HG02938 (cell line): Measurements from ENCODE around the gene ST3GAL2.

Experiments
- ATAC-seq: cut with Tn5 transposase; IDR thresholded peaks from one replicate; pipeline ENCODE4 v1.9.1; 2021; ENCODE audit warnings: mild to moderate bottlenecking, moderate library complexity; ENCODE audit not compliant: unreplicated experiment

Gene ST3GAL2, protein sequence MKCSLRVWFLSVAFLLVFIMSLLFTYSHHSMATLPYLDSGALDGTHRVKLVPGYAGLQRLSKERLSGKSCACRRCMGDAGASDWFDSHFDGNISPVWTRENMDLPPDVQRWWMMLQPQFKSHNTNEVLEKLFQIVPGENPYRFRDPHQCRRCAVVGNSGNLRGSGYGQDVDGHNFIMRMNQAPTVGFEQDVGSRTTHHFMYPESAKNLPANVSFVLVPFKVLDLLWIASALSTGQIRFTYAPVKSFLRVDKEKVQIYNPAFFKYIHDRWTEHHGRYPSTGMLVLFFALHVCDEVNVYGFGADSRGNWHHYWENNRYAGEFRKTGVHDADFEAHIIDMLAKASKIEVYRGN

DNA sequence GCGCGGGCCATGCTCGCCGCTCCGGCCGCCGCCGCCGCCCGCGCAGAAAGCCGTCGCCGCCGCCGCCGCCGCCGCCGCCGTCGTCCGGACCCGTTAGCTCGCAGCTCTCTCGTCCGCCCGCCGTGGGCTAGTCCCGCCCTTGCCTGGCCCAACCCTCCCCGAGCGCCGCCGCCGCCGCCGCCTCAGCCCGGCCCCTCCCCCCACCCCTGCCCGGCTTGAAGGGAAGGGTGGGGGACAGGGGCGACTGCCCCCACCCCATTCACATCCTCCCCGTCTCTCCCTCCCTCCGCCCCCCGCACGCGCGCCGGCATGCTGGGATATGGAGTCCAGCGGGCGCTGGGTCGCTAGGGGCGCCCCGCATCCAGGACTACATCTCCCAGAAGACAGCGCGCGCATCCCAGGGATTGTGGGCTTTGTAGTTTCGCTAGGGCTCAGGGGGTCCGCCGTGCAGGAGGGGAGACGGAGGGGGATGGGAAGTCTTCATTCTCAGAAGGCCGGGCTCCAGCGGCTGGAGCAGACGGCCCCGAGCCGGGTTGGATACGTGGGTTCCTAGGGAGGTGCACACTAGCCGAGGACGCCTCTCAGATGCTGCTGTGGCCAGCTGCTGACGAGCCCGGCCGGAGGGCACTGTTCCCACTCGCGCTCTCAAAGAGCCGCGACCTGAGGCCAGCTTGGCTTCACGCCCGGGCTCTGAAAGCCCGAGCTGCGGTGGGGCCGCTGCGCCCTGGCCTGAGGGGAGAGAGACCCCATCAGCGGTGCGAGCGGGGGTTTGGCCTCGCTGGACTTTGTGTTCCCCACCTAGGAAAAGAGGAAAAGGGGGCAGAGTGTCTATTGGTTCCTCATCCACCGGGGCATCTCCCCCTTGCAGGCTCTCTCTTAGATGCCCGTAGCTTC, at the start of gene ST3GAL2:
Gene ST3GAL2, minus strand, starts transcription at position 132 of the 894 bp plus-strand sequence. CDS start 40,570 bp downstream, outside the sequence.
- peak; percentile 77 for ATAC-seq

DNA sequence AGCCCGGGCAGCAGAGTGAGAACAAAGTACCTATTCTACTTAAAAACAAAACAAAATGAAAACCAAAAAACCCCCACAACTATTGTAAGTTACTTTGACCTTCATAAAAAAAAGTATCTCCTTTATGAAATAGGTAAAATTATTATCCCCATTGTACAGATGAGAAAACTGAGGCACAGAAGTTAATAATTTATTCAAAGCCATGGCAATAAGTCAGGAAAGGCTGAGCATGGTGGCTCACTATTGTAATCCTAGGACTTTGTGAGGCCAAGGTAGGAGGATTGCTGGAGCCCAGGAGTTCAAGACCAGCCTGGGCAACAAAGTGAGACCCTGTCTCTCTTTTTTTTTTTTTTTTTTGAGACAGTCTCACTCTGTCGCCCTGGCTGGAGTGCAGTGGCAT, 46.0 kb upstream of the ST3GAL2 start:
- no peak for ATAC-seq

DNA sequence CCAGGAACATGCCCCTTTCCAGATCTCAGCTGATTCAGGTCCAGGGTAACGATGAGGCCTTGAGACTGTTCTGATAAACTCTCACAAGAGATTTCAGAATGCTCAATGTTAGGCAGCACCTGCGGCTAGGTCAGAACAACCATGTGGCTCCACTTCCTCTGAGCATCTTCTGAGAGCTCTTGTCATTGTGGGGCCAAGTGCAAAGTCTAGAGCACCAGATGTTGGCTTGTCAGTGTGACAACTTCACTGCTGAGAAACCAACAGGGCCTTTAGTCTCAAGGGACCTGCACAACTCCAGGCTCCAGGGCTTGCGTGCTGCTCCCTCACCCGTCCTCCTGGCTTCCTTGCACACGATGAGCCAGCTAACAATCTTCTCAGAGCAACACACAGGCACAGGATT, 44.5 kb upstream of the ST3GAL2 start:
- no peak for ATAC-seq

DNA sequence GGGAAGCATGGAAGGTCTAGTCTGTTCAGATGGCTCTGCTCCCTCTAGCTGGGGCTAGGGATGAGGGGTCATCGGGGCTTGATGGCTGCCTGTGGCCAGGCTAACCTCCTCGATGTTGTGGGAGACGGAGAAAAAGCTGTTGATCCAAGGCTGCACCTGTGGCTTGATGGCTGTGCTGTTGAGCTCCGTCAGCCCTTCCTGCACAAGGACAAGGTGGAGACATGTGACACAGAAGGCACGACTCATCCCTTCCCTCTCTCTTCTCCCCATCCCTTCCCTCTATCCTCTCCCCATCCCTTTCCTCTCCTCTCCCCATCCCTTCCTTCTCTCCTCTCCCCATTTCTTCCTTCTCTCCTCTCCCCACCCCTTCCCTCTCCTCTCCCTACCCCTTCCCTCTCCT, 43.7 kb upstream of the ST3GAL2 start:
- no peak for ATAC-seq

DNA sequence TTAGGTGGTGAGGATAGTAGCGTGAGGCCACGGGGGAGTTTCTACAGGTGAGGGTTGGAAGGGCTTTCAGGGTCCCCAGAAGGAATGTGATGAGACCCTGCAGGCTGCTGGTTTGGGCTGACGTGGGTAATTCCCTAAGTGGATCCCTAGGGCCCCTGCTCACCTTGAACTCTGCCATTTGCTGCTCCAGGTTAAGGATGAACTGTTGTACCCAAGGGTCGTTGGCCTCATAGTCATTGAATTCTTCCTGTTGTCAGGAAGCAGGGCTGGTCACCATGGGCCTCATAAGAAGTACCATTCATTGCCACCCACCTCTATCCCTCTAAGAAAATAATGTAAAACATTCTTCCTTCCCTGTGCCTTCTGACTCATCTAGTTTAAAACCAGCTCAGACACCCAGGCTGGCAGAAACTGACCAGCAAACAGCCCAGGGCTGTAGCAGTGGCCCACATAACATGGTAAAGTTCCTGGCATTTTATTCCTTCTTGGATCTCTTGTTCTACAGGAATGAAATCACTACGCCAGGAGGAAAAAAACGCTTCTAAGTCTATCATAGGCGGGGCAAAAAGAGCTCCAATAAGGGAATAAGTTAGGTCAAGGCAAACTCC, 43.1 kb upstream of the ST3GAL2 start:
- ATAC-seq: no peak

DNA sequence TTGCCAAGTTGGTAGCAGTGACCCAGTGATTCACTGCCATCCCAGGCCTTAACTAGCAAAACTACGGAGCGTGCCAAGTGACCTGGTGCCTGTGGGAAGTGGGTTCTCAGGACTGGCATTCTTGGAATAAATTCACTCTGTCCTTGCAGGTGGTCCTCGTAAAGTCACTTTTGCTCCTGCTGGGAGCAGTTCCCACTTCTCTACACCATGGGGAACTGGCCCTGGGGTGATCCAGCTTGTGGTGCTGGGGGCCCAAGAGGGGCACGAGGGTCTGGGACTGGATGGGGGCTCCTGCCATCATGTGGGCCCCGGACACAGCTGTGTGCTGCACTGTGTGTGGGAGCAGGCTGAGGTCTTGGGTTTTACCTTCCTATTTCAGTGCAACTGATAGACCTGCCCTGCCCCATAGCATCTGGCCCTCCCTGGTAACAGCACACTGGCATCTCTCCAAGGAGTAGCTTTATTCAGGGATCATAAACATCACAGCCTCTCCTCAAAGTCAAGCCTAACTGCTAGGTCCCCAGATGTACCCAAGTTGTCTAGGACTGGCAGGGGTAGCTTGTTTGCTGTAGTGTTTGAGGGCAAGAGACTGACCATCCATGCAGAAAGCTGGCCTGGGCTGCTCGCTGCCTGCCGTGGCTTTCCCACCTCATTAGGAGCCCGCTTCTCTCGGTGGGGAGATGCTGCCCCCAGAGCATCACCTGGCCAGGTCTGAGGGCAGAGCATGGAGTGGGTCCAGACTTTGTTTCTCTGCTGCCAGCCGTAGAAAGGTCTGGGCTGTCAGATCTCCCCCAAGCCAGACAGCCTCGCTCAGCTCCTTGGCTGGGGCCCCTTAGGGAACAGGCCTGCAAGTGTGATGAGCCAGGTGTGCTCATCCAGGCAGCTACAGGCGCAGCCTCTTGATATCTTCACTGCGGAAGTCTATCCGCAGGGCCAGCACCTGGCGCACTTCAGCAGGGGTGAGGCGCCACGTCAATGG, 41.5 kb upstream of the ST3GAL2 start:
- ATAC-seq: no peak

DNA sequence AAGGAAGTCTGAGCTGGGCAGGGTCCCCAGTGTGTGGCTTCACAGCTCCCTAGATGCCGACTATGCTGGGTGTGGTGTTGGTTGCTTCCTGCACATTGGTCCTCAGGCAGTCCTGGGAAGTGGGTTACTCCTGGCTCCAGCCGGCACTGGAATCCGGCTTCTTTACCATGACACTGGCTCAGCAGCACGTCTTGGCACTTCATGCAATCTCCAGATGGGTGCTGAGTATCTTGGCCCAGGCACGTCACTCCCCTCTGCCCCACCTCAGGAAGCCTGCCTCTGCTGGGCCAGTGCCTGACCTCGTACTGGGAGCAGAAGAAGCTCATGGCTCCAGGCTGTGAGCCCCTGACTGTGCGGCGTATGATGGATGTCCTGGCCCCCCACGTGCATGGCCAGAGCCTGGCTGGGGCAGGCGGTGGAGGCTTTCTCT, 40.0 kb upstream of the ST3GAL2 start:
- ATAC-seq: no peak

DNA sequence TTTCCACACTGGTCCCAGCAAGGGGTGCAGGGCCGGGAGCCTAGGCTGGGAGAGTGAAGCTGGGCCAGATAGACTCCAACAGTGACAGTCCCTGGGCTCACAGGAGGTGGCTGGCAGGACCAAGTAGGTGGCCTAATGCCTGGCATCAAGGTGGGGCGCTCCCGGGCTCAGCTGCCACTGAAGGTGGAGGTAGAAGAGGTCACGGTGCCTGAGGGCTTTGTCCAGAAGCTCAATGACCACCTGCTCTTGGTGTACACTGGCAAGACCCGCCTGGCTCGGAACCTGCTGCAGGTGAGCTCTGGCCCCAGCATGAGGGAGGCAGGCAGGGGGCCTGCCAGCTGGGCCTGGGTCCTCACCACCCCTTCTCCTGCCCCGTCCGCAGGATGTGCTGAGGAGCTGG, 39.3 kb upstream of the ST3GAL2 start:
- ATAC-seq: no peak

DNA sequence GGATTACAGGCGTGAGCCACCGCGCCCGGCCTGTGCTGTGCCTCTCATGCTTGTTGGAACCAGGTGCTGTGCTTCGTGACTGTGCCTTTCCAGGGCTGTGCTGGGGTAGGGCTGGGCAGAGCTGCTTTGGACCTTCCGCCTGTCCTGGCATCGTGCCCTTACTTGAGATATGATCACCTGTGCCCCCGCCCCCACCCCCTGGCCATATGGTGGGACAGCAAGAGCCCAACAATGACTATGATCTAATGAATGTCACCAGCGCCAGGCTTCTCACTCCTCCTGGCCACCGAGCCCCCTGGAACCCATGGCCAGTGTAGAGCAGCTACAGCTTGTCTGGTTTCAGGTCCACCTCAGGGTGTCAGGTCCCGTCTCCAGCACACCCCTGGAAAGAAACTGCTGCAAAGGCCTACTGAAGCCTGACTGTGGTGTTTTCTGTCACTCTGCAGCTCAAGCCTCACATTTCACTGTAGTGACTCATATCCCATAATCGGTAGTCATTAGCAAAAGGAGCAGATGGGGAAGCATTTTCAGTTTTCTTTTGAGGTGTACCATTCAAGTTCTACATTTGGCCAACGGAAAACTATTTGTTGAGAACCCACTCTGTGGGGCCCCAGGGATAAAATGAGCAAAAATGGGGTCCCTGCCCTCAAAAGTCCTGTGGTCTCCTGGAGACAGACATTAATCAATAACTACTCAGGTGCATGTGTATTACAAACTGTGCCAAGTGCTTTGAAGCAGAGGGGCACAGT, 37.5 kb upstream of the ST3GAL2 start:
- ATAC-seq: peak; percentile 90

DNA sequence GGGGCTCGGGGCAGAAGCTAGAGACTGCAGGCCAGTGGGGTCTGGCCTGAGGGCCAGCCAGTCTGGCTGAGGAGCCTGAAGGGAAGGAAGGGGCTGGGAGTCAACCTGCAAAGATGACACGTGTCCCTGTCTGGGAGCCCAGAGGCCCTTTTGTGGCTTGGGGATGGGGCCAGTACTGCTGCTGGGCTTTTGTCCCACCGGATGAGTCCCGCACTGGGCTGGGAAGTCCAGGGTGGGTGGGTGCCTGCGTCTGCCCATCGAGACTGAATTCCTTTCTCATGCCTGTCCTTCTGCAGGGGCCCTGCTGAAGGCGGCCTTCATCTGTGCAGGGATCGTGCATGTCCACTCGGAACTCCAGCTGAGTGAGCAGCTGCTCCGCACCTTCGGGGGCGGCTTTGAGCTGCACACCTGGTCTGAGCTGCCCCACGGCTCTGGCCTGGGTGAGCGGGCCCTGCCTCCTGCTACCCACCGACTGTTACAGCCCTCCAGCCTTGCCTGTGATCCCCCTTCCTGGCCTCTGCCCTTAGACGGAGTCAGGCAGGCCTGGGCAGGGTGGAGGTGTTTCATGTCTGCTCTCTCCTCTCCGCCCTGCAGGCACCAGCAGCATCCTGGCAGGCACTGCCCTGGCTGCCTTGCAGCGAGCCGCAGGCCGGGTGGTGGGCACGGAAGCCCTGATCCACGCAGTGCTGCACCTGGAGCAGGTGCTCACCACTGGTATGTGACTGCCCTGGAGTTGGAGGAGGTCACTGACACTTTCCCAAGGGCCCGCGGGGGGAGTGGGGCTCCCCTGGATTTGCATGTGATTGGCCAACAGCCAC, 36.4 kb upstream of the ST3GAL2 start:
- no peak for ATAC-seq

DNA sequence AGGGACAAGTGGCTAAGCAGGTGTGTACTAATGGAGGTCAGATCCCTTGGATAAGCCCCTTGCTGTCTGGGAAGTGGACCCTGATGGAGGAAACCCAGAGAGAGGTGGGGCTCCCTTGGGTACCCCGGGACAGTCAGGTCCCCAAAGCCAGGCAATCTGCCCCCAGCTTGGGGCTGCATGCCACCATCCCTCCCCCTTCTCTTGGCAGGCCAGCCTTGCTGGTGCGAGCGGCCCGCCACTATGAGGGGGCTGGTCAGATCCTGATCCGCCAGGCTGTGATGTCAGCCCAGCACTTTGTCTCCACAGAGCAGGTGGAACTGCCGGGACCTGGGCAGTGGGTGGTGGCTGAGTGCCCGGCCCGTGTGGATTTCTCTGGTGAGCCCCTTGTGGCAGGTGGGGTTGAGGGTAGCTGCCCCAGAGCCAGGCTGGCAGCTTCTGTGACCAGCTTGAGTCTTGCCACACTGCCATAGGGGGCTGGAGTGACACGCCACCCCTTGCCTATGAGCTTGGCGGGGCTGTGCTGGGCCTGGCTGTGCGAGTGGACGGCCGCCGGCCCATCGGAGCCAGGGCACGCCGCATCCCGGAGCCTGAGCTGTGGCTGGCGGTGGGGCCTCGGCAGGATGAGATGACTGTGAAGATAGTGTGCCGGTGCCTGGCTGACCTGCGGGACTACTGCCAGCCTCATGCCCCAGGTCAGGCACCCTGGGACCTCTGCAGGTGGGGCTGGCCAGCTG, 35.6 kb upstream of the ST3GAL2 start:
- ATAC-seq: no peak

DNA sequence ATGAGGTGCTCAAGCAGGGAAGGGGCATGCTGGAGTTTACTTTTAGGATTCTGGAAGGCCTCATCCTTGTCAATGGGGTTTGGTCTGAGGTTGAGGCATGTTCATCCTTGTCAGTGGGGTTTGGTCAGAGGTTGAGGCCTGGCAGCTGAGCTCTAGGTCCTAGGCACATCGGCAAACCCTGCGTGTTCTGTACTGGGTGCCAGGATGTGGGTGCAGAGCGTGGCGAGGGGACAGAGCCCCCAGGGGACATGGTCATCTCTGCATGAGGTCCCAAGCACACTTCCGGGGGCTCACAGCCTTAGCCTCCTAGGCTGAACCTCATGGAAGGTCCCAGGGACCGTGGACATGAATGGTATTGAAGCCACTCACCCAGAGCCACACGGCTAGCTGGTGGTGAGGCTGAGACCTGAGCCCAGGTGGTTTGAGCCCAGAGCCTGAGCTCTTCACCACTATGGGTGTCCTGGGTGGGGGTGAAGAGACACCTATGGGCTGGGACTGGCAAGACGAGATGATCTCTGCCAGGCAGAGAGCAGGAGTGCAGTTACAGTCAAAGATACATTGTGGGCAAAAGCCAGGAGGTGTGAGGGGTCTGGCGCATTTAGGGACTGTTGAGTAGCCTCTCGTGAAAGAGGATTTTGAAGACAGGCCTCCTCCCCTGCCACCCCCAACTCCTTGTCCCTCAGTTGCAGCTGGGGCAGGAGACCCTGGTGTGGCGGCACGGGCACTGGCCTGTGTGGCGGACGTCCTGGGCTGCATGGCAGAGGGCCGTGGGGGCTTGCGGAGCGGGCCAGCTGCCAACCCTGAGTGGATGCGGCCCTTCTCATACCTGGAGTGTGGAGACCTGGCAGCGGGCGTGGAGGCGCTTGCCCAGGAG, 34.8 kb upstream of the ST3GAL2 start:
- ATAC-seq: no peak

DNA sequence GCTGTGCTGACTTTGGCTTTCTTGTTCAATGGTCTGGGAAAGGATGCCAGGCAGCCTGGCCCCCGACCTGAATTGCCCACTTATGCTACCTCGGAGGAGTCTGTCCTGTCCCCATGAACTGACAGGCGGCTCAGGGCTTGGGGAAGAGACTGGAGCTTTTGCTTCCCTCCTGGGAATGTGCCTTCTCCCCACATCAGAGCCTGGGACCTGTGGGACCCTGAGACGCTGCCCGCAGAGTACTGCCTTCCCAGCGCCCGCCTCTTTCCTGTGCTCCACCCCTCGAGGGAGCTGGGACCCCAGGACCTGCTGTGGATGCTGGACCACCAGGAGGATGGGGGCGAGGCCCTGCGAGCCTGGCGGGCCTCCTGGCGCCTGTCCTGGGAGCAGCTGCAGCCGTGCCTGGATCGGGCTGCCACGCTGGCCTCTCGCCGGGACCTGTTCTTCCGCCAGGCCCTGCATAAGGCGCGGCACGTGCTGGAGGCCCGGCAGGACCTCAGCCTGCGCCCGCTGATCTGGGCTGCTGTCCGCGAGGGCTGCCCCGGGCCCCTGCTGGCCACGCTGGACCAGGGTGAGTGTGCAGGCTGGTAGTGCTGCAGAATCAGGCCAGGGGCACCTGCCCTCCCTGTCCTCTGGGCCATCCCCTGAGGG, 34.0 kb upstream of the ST3GAL2 start:
- ATAC-seq: no peak

DNA sequence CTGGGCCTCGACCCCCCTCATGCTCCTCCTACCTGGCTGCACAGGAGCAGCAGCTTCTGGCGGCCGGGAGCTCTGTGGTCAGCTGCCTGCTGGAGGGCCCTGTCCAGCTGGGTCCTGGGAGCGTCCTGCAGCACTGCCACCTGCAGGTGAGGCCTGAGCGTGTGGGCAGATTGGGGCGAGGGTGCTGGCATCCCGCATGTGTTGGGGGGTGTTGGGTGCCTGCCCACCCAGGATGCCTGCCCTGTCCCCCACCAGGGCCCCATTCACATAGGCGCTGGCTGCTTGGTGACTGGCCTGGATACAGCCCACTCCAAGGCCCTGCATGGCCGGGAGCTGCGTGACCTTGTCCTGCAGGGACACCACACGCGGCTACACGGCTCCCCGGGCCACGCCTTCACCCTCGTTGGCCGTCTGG, 32.0 kb upstream of the ST3GAL2 start:
- no peak for ATAC-seq

DNA sequence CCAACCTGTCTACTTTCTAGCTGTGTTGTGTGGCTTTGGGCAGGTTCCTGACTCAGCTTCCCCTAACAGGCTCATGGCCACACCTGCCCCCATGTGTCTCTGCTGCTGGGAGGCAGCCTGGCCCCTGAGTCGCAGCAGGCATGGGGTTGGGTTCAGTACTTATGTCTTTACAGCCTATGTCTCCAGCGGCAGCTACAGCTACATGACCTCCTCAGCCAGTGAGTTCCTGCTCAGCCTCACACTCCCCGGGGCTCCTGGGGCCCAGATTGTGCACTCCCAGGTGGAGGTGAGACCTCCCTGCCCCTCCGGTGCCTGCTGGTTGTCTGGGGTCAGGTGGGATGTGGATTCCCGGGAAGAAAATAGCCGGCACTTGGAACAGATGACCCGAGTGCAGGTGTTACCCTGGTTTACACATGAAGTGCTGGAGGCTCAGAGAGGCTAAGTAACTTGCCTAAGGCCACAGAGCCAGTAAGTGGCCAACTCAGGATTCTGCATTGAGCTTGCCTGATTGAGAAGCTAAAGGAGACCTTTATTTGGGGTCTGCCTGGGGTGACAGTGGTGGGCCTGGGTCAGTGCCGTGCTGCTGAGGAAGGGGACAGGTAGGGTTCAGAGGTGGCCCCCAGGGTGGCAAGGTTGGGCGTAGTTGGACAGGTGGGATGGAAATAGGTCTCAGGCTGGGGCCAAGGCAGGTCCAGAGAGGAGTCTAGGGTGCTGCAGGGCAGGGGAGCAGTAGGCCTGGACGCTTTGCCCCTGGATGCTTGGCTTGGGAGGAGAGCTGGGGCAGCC, 31.4 kb upstream of the ST3GAL2 start:
- ATAC-seq: no peak
